H9 (cell line): ENCODE measurements around the gene LINC00305. TPM values are rescaled to one million over a fixed set of nuclear protein-coding genes. Genes with fewer than 3 reads are reported as not detected.

Experiments used
- DNase-seq: peaks from one replicate; pipeline ENCODE4 v3.0.0-alpha.2; 2017
- H2AFZ ChIP-seq: one replicate; pipeline ENCODE4 v1.6.1; 2013; ENCODE audit warnings: mild to moderate bottlenecking, low read length, control low read depth, moderate library complexity
- H2AK5ac ChIP-seq: 2 replicates; pipeline ENCODE4 v1.6.1; 2013; ENCODE audit warnings: low read length, control low read depth, mixed read lengths; ENCODE audit not compliant: insufficient read length
- H2BK120ac ChIP-seq: one replicate; pipeline ENCODE4 v1.6.1; 2013; ENCODE audit warnings: low read depth, mild to moderate bottlenecking, low read length, control low read depth, inconsistent platforms; ENCODE audit not compliant: poor library complexity, severe bottlenecking
- H2BK12ac ChIP-seq: 2 replicates; pipeline ENCODE4 v1.6.1; 2013; ENCODE audit warnings: low read length, control low read depth, mixed read lengths, low read depth; ENCODE audit not compliant: insufficient read length
- H2BK15ac ChIP-seq: 2 replicates; pipeline ENCODE4 v1.6.1; 2013; ENCODE audit warnings: low read depth, low read length, control low read depth
- H2BK20ac ChIP-seq: one replicate; pipeline ENCODE4 v1.6.1; 2013; ENCODE audit warnings: low read depth, mild to moderate bottlenecking, low read length, control low read depth, inconsistent platforms; ENCODE audit not compliant: poor library complexity, severe bottlenecking
- H2BK5ac ChIP-seq: 2 replicates; pipeline ENCODE4 v1.6.1; 2013; ENCODE audit warnings: low read length, control low read depth, mixed read lengths; ENCODE audit not compliant: insufficient read length
- H3K14ac ChIP-seq: 2 replicates; pipeline ENCODE4 v1.6.1; 2013; ENCODE audit warnings: low read length, control low read depth; ENCODE audit not compliant: insufficient read depth
- H3K18ac ChIP-seq: 2 replicates; pipeline ENCODE4 v1.6.1; 2013; ENCODE audit warnings: low read depth, mild to moderate bottlenecking, mixed read lengths, low read length, control low read depth; ENCODE audit not compliant: insufficient read length
- H3K23ac ChIP-seq: 2 replicates; pipeline ENCODE4 v1.6.1; 2013; ENCODE audit warnings: low read length, control low read depth, mixed read lengths, low read depth; ENCODE audit not compliant: insufficient read length
- H3K23me2 ChIP-seq: 2 replicates; pipeline ENCODE4 v1.6.1; 2013; ENCODE audit warnings: low read depth, mild to moderate bottlenecking, mixed read lengths, low read length, control low read depth; ENCODE audit not compliant: insufficient read length, poor library complexity, severe bottlenecking
- H3K27ac ChIP-seq: 2 replicates; pipeline ENCODE4 v1.5.1; 2013; ENCODE audit warnings: low read length, control low read depth, mixed read lengths, low read depth; ENCODE audit not compliant: insufficient read length
- H3K27me3 ChIP-seq: 2 replicates; pipeline ENCODE4 v1.6.1; 2013; ENCODE audit warnings: low read length, control low read depth, inconsistent platforms; ENCODE audit not compliant: insufficient read depth
- H3K4ac ChIP-seq: 2 replicates; pipeline ENCODE4 v1.6.1; 2013; ENCODE audit warnings: low read depth, mild to moderate bottlenecking, control low read depth, inconsistent platforms, low read length, moderate library complexity
- H3K4me1 ChIP-seq: 2 replicates; pipeline ENCODE4 v1.6.1; 2013; ENCODE audit warnings: low read length, control low read depth, inconsistent platforms; ENCODE audit not compliant: insufficient read depth
- H3K4me2 ChIP-seq: 2 replicates; pipeline ENCODE4 v1.6.1; 2013; ENCODE audit warnings: low read length, control low read depth, mixed read lengths; ENCODE audit not compliant: insufficient read length, insufficient read depth
- H3K56ac ChIP-seq: 2 replicates; pipeline ENCODE4 v1.6.1; 2013; ENCODE audit warnings: low read depth, mild to moderate bottlenecking, mixed read lengths, low read length, control low read depth; ENCODE audit not compliant: insufficient read length
- H3K79me1 ChIP-seq: 2 replicates; pipeline ENCODE4 v1.6.1; 2013; ENCODE audit warnings: low read depth, mild to moderate bottlenecking, moderate library complexity, low read length, control low read depth, inconsistent platforms; ENCODE audit not compliant: insufficient read depth, poor library complexity, severe bottlenecking
- H3K79me2 ChIP-seq: 2 replicates; pipeline ENCODE4 v1.6.1; 2013; ENCODE audit warnings: low read length, control low read depth, inconsistent platforms; ENCODE audit not compliant: insufficient read depth
- H3K9ac ChIP-seq: 2 replicates; pipeline ENCODE4 v1.6.1; 2013; ENCODE audit warnings: low read length, control low read depth, mixed read lengths; ENCODE audit not compliant: insufficient read length; ENCODE audit errors: extremely low read depth
- H3K9me3 ChIP-seq: one replicate; pipeline ENCODE4 v1.6.1; 2013; ENCODE audit warnings: low read depth, low read length, inconsistent platforms; ENCODE audit not compliant: control insufficient read depth
- H3T11ph ChIP-seq: one replicate; pipeline ENCODE4 v1.6.1; 2013; ENCODE audit warnings: mild to moderate bottlenecking, low read length, control low read depth, inconsistent platforms
- H4K20me1 ChIP-seq: one replicate; pipeline ENCODE4 v1.6.1; 2013; ENCODE audit not compliant: control insufficient read depth, insufficient read length, insufficient read depth
- H4K5ac ChIP-seq: 2 replicates; pipeline ENCODE4 v1.6.1; 2013; ENCODE audit warnings: low read depth, mild to moderate bottlenecking, mixed read lengths, low read length, control low read depth; ENCODE audit not compliant: insufficient read length
- H4K8ac ChIP-seq: replicated peaks from 2 replicates; pipeline ENCODE4 v1.6.1; 2013; ENCODE audit warnings: low read length, control low read depth, mixed read lengths, low read depth; ENCODE audit not compliant: insufficient read length
- H4K91ac ChIP-seq: 2 replicates; pipeline ENCODE4 v1.6.1; 2013; ENCODE audit warnings: low read depth, mild to moderate bottlenecking, moderate library complexity, mixed read lengths, low read length, control low read depth; ENCODE audit not compliant: insufficient read length
- H3K27ac Mint-ChIP-seq, 3 experiments: 2 replicates in 2 of 3; 3 replicates in 1 of 3; pipeline ENCODE4 v1.8.0; 2020 to 2021; ENCODE audit warnings: mixed read lengths in 3 of 3, mild to moderate bottlenecking in 1 of 3, moderate library complexity in 1 of 3
- H3K27me3 Mint-ChIP-seq: 2 replicates; pipeline ENCODE4 v1.8.0; 2021; ENCODE audit warnings: low read depth, mild to moderate bottlenecking, moderate library complexity, mixed read lengths
- H3K36me3 Mint-ChIP-seq, 3 experiments: 2 replicates in 2 of 3; 3 replicates in 1 of 3; pipeline ENCODE4 v1.8.0; 2020 to 2021; ENCODE audit warnings: low read depth in 3 of 3, mixed read lengths in 3 of 3; ENCODE audit not compliant: insufficient read depth in 1 of 3
- H3K4me1 Mint-ChIP-seq, 2 experiments: 2 replicates each; pipeline ENCODE4 v1.8.0; 2020; ENCODE audit warnings: mixed read lengths in 2 of 2
- H3K4me3 Mint-ChIP-seq, 2 experiments: 2 replicates in 1 of 2; 3 replicates in 1 of 2; pipeline ENCODE4 v1.8.0; 2020 to 2021; ENCODE audit warnings: mild to moderate bottlenecking in 2 of 2, mixed read lengths in 2 of 2, moderate library complexity in 1 of 2
- H3K9me3 Mint-ChIP-seq, 2 experiments: 2 replicates in 1 of 2; 3 replicates in 1 of 2; pipeline ENCODE4 v1.8.0; 2020; ENCODE audit warnings: mild to moderate bottlenecking in 2 of 2, mixed read lengths in 2 of 2, moderate library complexity in 1 of 2
- WGBS: extraction: QIAGEN DNeasy Blood & Tissue Kit; methylation state at CpG from one replicate; pipeline ENCODE4 v1.1.7; 2013; ENCODE audit warnings: missing lambda C conversion rate, low lambda C conversion rate, mixed read lengths; ENCODE audit not compliant: insufficient read length; ENCODE audit errors: extremely low coverage; 5-methylcytosine and 5-hydroxymethylcytosine counted together
- total RNA-seq: library from RNA; stranded (reverse); gene quantifications from 2 replicates; pipeline ENCODE4 v1.2.1, GENCODE V29; 2021
- TF ChIP-seq, protein P1 (sequence below): fragments of 200-600 bp; sonication (generic); conservative IDR thresholded peaks from 3 replicates; pipeline ENCODE4 v1.8.0; 2021; ENCODE audit warnings: antibody characterized with exemption, mild to moderate bottlenecking

LINC00305 gene
- total RNA-seq, 1 experiment from 2014 or later = not detected

DNA sequence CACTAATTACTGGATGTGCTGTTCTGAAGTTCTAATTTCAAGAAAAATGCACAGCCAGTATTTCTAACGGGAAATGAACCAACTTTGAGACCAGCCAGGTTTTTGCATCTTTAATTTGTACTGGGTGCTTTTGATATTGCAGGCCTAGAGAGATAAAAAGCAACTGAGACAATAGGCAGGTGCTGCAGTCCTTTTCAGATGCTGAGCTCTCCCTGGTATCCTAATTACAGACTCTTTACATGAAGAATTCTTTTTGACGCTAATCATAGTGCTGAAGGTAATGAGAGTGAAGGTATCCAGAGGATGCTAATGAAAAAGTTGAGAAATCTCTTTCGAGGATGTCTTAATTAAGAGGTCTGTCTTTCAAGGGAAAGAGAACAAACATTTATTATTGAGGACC, 93.9 kb downstream of the LINC00305 start:
- H2AK5ac ChIP-seq = no peak overlapping the region
- H2BK12ac ChIP-seq = no peak overlapping the region
- H2BK15ac ChIP-seq = no peak overlapping the region
- H4K5ac ChIP-seq = no peak overlapping the region
- H3T11ph ChIP-seq = no peak overlapping the region
- H2AFZ ChIP-seq = no peak overlapping the region
- H3K56ac ChIP-seq = no peak overlapping the region
- H3K23me2 ChIP-seq = no peaks in the 10 kb centered on the region
- H3K27me3 ChIP-seq = peaks cover 18% of the 10 kb centered on the region; the same call in 1 of the 2 replicates
- H3K4me2 ChIP-seq = no peak overlapping the region
- H3K9me3 ChIP-seq = no peaks in the 10 kb centered on the region
- no peak overlapping the region for H3K4ac ChIP-seq
- no peak overlapping the region for H3K9ac ChIP-seq
- Mint-ChIP-seq H3K36me3 (no peaks in the 10 kb centered on the region; a peak in 1 of 7 replicates), H3K4me3 (no peak overlapping the region), H3K27me3 (peaks cover 67% of the 10 kb centered on the region), H3K4me1 (peaks cover 12 to 18% of the 10 kb centered on the region in 2 experiments), H3K27ac (no peak overlapping the region), H3K9me3 (peaks cover 0 to 5% of the 10 kb centered on the region in 2 experiments; a peak in 4 of 5 replicates)
- H4K20me1 ChIP-seq = no peaks in the 10 kb centered on the region
- no peaks in the 10 kb centered on the region for H3K4me1 ChIP-seq
- H3K23ac ChIP-seq = no peak overlapping the region
- H3K18ac ChIP-seq = no peak overlapping the region
- H3K27ac ChIP-seq = no peak overlapping the region
- no peak overlapping the region for H2BK5ac ChIP-seq
- H4K8ac ChIP-seq = no peak overlapping the region
- H3K14ac ChIP-seq = no peak overlapping the region
- no peaks in the 10 kb centered on the region for H3K79me2 ChIP-seq
- TF ChIP-seq, protein P1, sequence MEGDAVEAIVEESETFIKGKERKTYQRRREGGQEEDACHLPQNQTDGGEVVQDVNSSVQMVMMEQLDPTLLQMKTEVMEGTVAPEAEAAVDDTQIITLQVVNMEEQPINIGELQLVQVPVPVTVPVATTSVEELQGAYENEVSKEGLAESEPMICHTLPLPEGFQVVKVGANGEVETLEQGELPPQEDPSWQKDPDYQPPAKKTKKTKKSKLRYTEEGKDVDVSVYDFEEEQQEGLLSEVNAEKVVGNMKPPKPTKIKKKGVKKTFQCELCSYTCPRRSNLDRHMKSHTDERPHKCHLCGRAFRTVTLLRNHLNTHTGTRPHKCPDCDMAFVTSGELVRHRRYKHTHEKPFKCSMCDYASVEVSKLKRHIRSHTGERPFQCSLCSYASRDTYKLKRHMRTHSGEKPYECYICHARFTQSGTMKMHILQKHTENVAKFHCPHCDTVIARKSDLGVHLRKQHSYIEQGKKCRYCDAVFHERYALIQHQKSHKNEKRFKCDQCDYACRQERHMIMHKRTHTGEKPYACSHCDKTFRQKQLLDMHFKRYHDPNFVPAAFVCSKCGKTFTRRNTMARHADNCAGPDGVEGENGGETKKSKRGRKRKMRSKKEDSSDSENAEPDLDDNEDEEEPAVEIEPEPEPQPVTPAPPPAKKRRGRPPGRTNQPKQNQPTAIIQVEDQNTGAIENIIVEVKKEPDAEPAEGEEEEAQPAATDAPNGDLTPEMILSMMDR = no peak
- DNase-seq = no peak
- no peak overlapping the region for H4K91ac ChIP-seq
- no peaks in the 10 kb centered on the region for H3K79me1 ChIP-seq
- no CpG with 5 or more reads among the region's 3 CpGs for WGBS
- no peak overlapping the region for H2BK20ac ChIP-seq
- no peak overlapping the region for H2BK120ac ChIP-seq
